ENCODE data around the gene KLHL34.

The KLHL34 gene

GRCh38 chrX:21658152-21658737 lies at the start of gene KLHL34:
KLHL34 (minus strand) TSS chrX:21658330; CDS start chrX:21657788, 542 bp downstream.
- no peak for DNase-seq

- DNase-seq, result no peak
Measured at GRCh38 chrX:21705225-21705624, 47.1 kb upstream of the KLHL34 start.

GRCh38 chrX:21702725-21703124 lies 44.6 kb upstream of the KLHL34 start:
- no peak for DNase-seq

- no peak for DNase-seq
Measured at GRCh38 chrX:21700967-21701366, 42.8 kb upstream of the KLHL34 start.

- DNase-seq, result no peak
Measured at GRCh38 chrX:21700275-21700674, 42.1 kb upstream of the KLHL34 start.

- DNase-seq, result no peak
Measured at GRCh38 chrX:21699136-21699535, 41.0 kb upstream of the KLHL34 start.

GRCh38 chrX:21698272-21698671 lies 40.1 kb upstream of the KLHL34 start:
- no peak for DNase-seq

- no peak for DNase-seq
Measured at GRCh38 chrX:21691512-21692018, 33.4 kb upstream of the KLHL34 start.

GRCh38 chrX:21683941-21684340 lies 25.8 kb upstream of the KLHL34 start:
- DNase-seq, result no peak

GRCh38 chrX:21678048-21678612 lies 20.0 kb upstream of the KLHL34 start:
- DNase-seq, result no peak

GRCh38 chrX:21675931-21676330 lies 17.8 kb upstream of the KLHL34 start:
- no peak for DNase-seq

GRCh38 chrX:21674430-21675186 lies 16.5 kb upstream of the KLHL34 start:
- no peak for DNase-seq

- DNase-seq, result no peak
Measured at GRCh38 chrX:21666679-21667078, 8.5 kb upstream of the KLHL34 start.

GRCh38 chrX:21666252-21666651 lies 8.1 kb upstream of the KLHL34 start:
- no peak for DNase-seq

GRCh38 chrX:21662761-21663160 lies 4.6 kb upstream of the KLHL34 start:
- no peak for DNase-seq

GRCh38 chrX:21661316-21661715 lies 3.2 kb upstream of the KLHL34 start:
- DNase-seq, result no peak

- DNase-seq, result no peak
Measured at GRCh38 chrX:21660156-21660555, 2.0 kb upstream of the KLHL34 start.

GRCh38 chrX:21659320-21659719 lies 1.2 kb upstream of the KLHL34 start:
- no peak for DNase-seq

GRCh38 chrX:21658746-21659145 lies 616 bp upstream of the KLHL34 start:
- no peak for DNase-seq

GRCh38 chrX:21657318-21658151 lies 595 bp downstream of the KLHL34 start:
- DNase-seq, result no peak

GRCh38 chrX:21656587-21657317 lies 1.4 kb downstream of the KLHL34 start:
- no peak for DNase-seq

GRCh38 chrX:21655901-21656586 lies 2.1 kb downstream of the KLHL34 start:
- no peak for DNase-seq

Data from stimulated activated CD4-positive, alpha-beta T cell treated with anti-CD3 and anti-CD28 coated beads, Interleukin-1b, Interleukin-23, amount 100 ng/mL, for 48 hours (primary cell).